SU-DHL-6 (cell line): ENCODE measurements around the gene OCLN.

ENCODE experiments used
- CTCF ChIP-seq: fragments of 200-600 bp; sonication (generic); IDR thresholded peaks from one replicate; pipeline ENCODE4 v1.5.1; 2017; ENCODE audit warnings: antibody characterized with exemption, mild to moderate bottlenecking, low read length, moderate library complexity; ENCODE audit not compliant: insufficient read depth, poor library complexity, severe bottlenecking
- EZH2phosphoT487 ChIP-seq: fragments of 200-600 bp; sonication (generic), shearing (Covaris generic); conservative IDR thresholded peaks from 2 replicates; pipeline ENCODE4 v1.6.1; 2018; ENCODE audit warnings: mild to moderate bottlenecking, antibody characterized with exemption, low read length, moderate library complexity, mixed read lengths

DNA sequence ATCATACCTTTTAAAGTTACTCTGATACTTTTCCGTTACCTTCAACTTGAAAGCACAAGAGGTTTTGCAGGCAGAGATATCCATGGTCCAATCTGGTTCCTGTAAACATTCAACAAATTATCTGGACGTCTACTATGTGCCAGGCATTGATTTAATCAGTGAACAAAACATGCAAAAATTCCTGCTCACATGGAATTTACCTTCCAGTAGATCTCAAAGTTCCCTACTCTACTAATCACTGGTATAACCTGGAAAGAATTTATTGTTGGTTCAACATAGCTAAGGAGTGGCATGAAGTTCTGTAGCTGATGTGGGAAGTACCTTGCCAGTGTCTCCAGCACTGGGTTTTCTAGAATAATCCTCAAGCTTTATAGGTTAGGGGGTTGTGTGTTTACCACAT, 9.8 kb downstream of the OCLN start:
- TF ChIP-seq CTCF (no peak), EZH2phosphoT487 (no peak)
